ENCODE data around the gene PPP1R1A.

Gene PPP1R1A

GRCh38 chr12:54588110-54588889 lies at the start of gene PPP1R1A:
TSS of gene PPP1R1A (minus strand) at chr12:54588659. CDS start at chr12:54588488, 171 bp downstream.
- DNase-seq: peak; percentile 40

GRCh38 chr12:54634795-54635194 lies 46.3 kb upstream of the PPP1R1A start, which contains the start of gene LACRT:
TSS of gene LACRT (minus strand) at chr12:54634895. CDS start at chr12:54634841, 54 bp downstream.
- DNase-seq: no peak

- no peak for DNase-seq
Measured at GRCh38 chr12:54631988-54632728, 43.7 kb upstream of the PPP1R1A start.

- DNase-seq: no peak
Measured at GRCh38 chr12:54631551-54631950, 43.1 kb upstream of the PPP1R1A start.

GRCh38 chr12:54629925-54630324 lies 41.5 kb upstream of the PPP1R1A start:
- no peak for DNase-seq

- DNase-seq: no peak
Measured at GRCh38 chr12:54628186-54628846, 39.9 kb upstream of the PPP1R1A start.

GRCh38 chr12:54627304-54627703 lies 38.8 kb upstream of the PPP1R1A start:
- no peak for DNase-seq

- DNase-seq: no peak
Measured at GRCh38 chr12:54625598-54625997, 37.1 kb upstream of the PPP1R1A start.

- no peak for DNase-seq
Measured at GRCh38 chr12:54624315-54625279, 36.1 kb upstream of the PPP1R1A start.

- no peak for DNase-seq
Measured at GRCh38 chr12:54622463-54623183, 34.2 kb upstream of the PPP1R1A start.

GRCh38 chr12:54616933-54617680 lies 28.6 kb upstream of the PPP1R1A start:
- DNase-seq: no peak

GRCh38 chr12:54612225-54612750 lies 23.8 kb upstream of the PPP1R1A start:
- DNase-seq: no peak

GRCh38 chr12:54611715-54612149 lies 23.3 kb upstream of the PPP1R1A start:
- no peak for DNase-seq

- no peak for DNase-seq
Measured at GRCh38 chr12:54608769-54609168, 20.3 kb upstream of the PPP1R1A start.

GRCh38 chr12:54608156-54608555 lies 19.7 kb upstream of the PPP1R1A start:
- no peak for DNase-seq

GRCh38 chr12:54606556-54606955 lies 18.1 kb upstream of the PPP1R1A start:
- no peak for DNase-seq

- DNase-seq: no peak
Measured at GRCh38 chr12:54605138-54605970, 16.9 kb upstream of the PPP1R1A start.

- no peak for DNase-seq
Measured at GRCh38 chr12:54604436-54604835, 16.0 kb upstream of the PPP1R1A start.

- DNase-seq: no peak
Measured at GRCh38 chr12:54603872-54604271, 15.4 kb upstream of the PPP1R1A start.

Data from femur (tissue), 1 donor.